Endometrial microvascular endothelial cells (primary cell): ENCODE results near the gene STRN3. TPM values are rescaled to one million over a fixed set of nuclear protein-coding genes. Genes with fewer than 3 reads are reported as not detected.
"Not testable (repeated sequence)": the region's sequence is repeated elsewhere in the genome, so short reads cannot be mapped to it uniquely, and the experiment has no call there.

Experiments
- in situ Hi-C: cut with HindIII; loops from 2 replicates; pipeline ENCODE4 v1.10.0; 2017; ENCODE audit warnings: low sequenced_read_pairs, low pct_unique_long_range_greater_than_20kb; ENCODE audit errors: inconsistent ontology term
- total RNA-seq: library from RNA; depleted of rRNA; stranded (reverse); fragments of >200 nt; gene quantifications from one replicate; pipeline ENCODE4 v1.2.3, GENCODE V29; 2015; ENCODE audit errors: inconsistent ontology term

Gene STRN3, protein sequence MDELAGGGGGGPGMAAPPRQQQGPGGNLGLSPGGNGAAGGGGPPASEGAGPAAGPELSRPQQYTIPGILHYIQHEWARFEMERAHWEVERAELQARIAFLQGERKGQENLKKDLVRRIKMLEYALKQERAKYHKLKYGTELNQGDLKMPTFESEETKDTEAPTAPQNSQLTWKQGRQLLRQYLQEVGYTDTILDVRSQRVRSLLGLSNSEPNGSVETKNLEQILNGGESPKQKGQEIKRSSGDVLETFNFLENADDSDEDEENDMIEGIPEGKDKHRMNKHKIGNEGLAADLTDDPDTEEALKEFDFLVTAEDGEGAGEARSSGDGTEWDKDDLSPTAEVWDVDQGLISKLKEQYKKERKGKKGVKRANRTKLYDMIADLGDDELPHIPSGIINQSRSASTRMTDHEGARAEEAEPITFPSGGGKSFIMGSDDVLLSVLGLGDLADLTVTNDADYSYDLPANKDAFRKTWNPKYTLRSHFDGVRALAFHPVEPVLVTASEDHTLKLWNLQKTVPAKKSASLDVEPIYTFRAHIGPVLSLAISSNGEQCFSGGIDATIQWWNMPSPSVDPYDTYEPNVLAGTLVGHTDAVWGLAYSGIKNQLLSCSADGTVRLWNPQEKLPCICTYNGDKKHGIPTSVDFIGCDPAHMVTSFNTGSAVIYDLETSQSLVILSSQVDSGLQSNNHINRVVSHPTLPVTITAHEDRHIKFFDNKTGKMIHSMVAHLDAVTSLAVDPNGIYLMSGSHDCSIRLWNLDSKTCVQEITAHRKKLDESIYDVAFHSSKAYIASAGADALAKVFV
- total RNA-seq: 39.6 TPM

DNA sequence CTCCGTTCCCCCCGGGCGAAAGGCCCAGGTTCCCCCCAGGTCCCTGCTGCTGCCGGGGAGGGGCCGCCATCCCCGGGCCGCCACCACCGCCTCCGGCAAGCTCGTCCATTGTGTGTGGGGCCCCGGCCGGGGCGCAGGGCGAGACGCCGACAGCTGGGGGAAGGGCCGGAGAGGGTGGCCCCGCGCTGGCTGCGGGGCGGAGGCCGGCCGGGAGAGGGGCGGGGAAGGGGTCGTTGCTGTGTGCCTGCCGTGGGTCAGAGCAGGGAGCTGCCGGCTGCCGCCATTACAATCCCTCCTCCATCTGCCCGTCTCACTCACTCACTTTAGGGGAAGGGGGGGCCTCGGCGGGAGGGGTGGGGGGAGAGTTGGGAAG, at the start of gene STRN3:
TSS of gene STRN3 (minus strand) at position 303 of the 373 bp plus-strand sequence. CDS start at position 109, 194 bp downstream.
- in situ Hi-C loops: no loop called here

DNA sequence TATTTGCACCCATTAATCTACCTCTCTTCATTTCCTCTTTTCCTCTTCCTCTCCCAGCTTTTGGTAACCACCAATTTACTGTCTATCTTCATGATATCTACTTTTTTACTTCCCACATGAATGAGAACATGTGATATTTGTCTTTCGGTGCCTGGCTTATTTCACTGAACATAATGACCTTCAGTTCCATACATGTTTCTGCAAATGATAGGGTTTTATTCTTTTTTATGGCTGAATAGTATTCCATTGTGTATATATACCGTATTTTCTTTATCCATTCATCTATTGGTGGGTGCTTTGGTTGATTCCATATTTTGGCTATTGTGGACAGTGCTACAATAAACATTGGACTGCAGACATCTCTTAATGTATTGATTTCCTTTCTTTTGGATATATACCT, 49.0 kb upstream of the STRN3 start:
- in situ Hi-C loops: no loop called here

DNA sequence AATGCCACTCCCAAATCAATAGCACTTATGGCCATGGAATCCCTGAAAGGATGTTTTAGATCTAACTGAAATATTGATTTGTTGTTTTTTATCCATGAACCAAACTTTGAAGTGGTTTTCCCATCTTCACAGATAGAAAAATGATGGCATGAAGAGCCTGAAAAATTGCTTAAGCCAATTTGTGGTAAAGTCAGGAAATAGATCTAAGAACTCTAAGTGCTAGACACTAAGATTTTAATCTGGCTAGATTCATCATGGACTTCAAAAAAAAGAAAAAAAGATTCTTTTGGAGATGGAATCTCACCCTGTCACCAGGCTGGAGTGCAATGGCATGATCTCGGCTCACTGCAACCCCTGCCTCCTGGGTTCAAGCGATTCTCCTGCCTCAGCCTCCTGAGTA, 45.0 kb upstream of the STRN3 start:
- in situ Hi-C loops: no loop called here

DNA sequence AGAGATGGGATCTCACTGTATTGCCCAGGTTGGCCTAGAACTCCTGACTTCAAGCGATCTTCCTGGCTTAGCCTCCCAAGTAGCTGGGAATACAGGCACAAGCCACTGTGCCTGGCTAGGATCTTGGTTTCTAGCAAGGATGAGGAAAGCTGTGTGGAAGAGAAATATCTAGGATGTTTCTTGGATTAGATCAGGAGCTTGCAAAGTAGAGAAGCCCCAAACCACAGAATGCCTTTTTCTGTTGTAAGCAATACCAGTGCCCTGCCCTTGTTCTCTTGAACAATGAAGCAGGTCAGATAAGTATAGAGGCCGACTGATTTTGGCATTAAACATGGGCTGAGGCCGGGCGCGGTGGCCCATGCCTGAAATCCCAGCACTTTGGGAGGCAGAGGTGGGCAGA, 44.3 kb upstream of the STRN3 start:
- in situ Hi-C loops: no loop called here

DNA sequence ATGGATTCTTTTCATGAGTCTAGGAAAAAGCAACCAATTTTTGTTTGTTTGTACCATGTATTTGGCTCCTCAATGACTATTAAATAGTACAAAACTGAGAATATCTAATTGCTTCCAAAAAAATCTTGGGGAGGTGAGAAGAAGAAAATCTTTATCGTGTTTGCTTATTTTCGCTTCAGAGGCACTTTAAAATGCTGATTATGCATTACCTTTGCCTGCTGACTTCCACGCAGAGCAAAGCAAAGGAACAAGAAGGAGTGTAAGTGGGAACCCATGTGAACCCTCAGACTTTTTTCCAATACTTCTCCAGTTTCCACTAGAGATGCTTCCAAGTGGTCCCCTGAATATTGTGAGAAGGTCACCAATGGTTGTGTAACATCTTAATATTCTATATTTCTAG, 43.2 kb upstream of the STRN3 start:
- in situ Hi-C loops: no loop called here

DNA sequence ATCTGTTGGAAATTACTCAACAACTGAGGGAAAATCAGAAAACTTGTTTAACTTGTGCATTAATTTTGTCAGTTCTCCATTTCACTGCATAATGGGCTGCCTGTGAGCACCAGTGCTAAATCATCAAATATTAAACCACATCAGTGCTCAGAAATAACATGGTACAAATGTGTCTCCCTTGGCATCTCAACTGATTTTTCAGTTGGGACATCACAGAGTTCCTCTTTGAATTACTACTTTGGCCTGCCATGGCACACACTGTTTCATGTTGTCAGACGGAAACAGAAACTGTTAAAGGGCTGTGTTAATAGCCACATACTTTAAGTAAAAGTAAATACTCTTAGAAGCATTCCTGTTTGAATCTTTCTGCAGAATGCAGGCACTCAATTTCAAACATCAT, 42.1 kb upstream of the STRN3 start:
- in situ Hi-C loops: no loop called here

DNA sequence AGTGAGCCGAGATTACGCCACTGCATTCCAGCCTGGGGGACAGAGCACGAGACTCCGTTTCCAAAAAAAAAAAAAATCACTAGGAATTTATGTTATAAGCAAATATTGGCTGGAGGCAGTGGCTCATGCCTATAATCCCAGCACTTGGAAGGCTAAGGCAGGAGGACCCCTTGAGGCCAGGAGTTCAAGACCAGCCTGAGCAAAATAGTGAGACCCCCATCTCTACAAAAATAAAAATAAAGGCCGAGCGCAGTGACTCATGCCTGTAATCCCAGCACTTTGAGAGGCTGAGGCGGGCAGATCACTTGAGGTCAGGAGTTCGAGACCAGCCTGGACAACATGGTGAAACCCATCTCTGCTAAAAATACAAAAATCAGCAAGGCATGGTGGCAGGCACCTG, 36.7 kb upstream of the STRN3 start:
- in situ Hi-C loops: not testable (repeated sequence)

DNA sequence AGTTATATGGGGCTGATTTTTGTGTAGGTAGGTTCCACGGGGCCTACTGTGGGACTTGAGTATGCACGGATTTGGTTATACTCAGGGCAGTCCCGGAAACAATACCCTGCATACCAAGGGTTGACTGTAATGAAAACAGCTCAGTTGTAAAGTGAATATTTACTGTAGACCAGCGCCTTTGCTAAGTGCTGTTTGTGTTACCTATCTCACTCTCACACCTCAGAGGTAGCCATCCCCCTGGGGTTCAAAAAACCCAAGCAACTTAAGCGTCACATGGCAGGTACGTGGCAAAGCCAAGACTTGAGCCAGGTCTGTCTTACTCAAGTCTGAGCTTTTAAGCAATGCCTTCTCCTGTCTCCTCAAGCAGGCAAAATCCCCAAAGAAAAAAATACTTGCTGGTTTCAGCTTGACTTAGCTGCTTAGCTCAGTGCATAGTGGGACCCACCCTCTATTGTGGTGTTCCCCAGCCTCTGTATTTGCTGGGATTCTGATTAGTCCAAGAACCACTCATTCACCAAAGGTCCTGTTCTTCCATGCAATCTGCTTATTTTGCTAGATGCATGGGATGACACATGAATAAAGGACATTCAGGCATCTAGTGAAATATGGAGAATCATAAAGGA, 34.2 kb upstream of the STRN3 start:
- in situ Hi-C loops: no loop called here

DNA sequence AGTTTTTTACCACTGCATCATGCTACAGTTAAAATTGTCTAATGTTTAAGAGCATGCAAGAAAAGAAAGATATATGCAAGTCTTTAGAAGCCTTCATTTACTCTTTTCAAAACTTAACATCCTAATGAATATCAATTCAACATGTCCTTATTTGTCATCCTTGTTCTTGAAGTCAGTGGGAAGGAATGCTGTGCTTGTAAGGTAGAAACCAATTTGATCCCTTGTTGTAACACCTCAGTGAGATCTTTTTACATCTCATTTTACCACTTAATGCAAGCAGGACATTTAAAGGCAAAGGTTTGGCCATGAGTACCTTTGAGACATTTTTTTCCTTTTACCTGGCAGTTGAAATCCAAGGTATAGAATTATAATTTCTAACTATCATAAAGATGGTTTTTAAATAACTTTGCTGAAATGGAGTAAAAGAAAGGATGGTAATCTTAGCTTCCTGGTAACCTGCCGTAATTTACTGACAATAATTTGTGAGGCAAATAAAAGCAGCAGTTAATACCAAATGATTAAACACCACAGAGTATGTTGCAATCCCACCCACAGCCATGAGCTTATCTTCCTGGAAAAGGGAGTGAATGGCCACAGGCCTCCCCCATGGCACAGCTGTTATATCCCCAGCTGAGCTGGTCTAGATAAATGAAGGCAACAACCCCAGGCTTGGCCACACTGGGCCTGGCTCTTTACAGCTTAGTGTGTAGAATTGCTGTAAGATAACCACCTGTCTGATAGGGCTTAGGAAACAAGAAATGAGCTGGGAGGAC, 33.2 kb upstream of the STRN3 start:
- in situ Hi-C loops: no loop called here

DNA sequence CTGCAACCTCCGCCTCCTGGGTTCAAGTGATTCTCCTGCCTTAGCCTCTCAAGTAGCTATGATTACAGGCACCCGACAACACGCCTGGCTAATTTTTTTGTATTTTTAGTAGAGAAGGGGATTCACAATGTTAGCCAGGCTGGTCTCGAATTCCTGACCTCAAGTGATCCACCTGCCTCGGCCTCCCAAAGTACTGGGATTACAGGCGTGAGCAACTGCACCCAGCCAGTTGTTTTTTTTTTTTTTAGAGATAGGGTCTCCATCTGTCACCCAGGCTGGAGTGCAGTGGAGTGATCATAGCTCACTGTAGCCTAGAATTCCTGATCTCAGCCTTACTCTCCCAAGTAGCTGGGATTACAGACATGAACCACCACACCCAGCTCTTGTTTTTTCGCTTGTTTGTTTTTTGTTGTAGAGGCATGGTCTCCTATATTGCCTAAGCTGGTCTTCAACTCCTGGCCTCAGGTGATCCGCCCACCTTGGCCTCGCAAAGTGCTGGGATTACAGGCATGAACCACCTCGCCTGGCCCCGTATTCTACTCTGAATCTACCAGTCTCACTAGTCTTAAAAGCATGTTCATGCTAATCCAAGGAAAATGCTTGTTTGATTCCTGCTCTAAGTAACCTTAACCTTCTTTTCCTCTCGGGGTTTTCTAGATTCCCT, 31.7 kb upstream of the STRN3 start:
- in situ Hi-C loops: no loop called here

DNA sequence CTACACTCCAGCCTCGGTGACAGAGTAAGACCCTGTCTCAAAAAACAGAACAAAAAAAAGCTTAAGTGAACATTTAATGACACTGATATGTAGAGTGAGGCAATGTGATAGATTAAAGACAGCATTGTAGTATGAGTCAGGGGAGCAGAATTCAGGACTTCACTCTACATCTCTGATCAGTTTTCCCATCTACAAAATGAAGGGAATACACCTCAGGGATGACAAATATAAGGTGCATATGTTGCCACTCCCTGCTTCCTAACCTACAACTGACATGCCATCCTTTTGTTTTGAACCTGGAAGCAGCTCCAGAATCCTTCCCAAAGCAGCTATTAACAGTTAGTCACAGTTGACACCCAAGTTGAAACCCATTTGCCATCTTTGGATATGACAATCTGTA, 30.9 kb upstream of the STRN3 start:
- in situ Hi-C loops: no loop called here

DNA sequence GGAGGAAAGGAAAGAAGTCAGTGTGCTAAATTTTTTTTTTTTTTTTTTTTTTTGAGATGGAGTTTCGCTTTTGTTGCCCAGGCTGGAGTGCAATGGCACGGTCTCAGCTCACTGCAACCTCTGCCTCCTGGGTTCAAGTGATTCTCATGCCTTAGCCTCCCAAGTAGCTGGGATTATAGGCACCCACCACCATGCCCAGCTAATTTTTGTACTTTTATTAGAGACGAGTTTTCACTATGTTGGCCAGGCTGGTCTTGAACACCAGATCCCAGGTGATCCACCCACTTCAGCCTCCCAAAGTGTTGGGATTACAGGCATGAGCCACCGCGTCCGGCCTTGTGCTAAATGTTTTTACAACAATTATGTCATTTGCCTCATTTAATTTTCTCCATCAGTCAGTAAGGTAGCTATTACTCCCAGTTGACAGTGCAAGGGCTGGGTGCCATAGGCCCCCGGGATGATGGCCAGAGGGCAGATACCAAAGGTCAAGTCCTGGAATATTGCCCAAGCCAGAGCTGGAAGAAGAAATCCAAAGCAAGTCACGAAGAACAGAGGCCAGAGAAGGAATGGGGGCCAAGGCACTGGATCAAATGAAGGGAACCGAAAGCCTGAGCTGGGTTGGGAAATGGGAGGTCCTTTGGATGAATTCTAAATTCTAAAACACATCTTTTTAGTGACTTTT, 26.9 kb upstream of the STRN3 start:
- in situ Hi-C loops: not testable (repeated sequence)

DNA sequence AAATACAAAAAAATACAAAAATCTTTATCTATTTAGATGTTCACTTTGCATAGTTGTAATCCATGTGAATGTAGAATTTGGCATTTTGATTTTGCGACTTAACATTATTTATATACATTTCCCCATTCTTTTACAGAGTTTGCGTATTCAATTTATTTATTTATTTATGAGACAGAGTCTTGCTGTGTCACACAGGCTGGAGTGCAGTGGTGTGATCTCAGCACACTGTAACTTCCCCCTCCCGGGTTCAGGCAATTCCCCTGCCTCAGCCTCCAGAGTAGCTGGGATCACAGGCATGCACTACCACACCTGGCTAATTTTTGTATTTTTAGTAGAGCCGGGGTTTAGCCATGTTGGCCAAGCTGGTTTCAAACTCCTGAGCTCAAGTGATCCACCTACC, 25.3 kb upstream of the STRN3 start:
- in situ Hi-C loops: no loop called here

DNA sequence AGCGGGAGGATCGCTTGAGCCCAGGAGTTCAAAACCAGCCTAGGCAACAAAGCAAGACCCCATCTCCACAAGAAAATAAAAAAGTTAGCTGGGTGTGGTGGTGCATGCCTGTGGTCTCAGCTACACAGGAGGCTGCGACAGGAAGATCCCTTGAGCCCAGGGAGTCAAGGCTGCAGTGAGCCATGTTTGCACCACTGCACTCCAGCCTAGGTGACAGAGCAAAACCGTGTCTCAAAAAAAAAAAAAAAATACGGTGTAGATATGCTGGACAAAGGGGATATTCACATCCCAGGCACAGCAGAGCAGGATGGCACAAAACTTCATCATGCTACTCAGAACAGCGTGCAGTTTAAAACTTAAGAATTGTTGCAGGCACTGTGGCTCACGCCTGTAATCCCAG, 24.8 kb upstream of the STRN3 start:
- in situ Hi-C loops: no loop called here

DNA sequence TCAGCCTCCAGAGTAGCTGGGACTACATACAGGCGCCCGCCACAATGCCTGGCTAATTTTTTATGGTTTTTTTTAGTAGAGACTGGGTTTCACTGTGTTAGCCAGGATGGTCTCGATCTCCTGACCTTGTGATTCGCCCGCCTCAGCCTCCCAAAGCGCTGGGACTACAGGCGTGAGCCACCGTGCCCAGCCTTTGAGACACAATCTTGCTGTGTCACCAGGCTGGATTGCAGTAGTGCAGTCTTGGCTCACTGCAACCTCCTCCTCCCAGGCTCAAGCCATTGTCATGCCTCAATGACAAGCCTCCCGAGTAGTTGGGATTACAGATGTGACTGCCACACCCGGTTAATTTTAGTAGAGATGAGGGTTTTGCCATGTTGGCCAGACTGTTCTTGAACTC, 21.3 kb upstream of the STRN3 start:
- in situ Hi-C loops: no loop called here

DNA sequence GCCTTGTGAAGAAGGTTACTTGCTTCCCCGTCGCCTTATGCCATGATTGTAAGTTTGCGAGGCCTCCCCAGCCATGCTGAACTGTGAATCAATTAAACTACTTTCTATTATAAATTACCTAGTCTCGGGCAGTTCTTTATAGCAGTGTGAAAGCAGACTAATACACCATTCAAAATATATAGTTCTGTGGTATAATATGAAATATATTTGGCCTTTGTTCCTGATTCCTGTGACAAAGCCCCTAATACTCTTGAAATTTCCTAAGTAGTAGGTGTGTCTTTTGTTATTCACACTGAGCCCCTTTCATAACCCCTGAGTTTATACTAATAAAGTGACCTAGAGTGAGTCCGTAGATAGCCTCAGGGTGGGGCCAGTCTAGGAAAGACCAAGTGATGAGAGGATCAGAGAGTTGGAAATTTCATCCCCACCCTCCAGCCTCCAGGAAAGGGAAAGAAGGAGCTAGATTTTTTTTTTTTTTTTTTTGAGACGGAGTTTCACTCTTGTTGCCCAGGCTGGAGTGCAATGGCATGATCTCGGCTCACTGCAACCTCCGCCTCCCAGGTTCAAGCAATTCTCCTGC, 19.4 kb upstream of the STRN3 start:
- in situ Hi-C loops: no loop called here

DNA sequence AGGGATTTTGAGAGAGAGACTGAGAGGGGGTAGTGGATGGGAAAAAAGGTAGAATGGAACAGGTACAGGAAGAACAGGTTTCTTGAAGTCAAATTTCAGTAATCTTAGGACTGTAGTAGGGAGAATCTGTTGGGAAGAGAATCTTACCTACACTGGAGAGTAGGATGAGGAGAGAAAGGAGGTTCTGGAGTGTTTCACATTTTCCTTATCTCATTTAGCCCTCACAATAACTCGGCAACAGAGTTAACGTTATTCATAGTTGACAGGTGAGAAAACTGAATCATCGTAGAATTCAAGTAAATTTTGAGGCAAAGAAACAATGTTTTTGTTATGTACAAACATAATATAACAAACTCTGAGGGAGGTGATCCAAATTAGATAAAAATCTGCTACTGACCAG, 17.2 kb upstream of the STRN3 start:
- in situ Hi-C loops: no loop called here

DNA sequence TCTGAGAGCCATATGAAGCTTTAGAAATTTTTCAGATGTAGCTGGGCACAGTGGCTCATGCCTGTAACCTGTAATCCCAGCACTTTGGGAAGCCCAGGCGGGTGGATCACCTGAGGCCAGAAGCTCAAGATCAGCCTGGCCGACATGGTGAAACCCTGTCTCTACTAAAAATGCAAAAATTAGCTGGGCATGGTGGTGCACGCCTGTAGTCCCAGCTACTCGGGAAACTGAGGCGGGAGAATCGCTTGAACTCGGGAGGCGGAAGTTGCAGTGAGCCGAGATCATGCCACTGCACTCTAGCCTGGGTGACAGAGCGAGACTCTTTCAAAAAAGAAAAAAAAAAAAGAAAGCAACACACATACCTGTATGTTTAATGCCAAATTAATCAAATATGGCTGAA, 16.7 kb upstream of the STRN3 start:
- in situ Hi-C loops: not testable (repeated sequence)
